Daoy (cell line): ENCODE measurements around the gene AMY1A. TPM values are rescaled to one million over a fixed set of nuclear protein-coding genes. Genes with fewer than 3 reads are reported as not detected.
"Not testable (repeated sequence)": the region's sequence is repeated elsewhere in the genome, so short reads cannot be mapped to it uniquely, and the experiment has no call there.

Source experiments
- DNase-seq: peaks from one replicate; pipeline ENCODE4 v3.0.0-alpha.2; 2015; ENCODE audit warnings: low read depth
- total RNA-seq: library from RNA; depleted of rRNA; stranded (reverse); fragments of >200 nt; shearing (Covaris generic); gene quantifications from 2 replicates; pipeline ENCODE4 v1.2.3, GENCODE V29; 2014; rRNA removed

The AMY1A gene
- total RNA-seq = not detected in 2 replicates

DNA sequence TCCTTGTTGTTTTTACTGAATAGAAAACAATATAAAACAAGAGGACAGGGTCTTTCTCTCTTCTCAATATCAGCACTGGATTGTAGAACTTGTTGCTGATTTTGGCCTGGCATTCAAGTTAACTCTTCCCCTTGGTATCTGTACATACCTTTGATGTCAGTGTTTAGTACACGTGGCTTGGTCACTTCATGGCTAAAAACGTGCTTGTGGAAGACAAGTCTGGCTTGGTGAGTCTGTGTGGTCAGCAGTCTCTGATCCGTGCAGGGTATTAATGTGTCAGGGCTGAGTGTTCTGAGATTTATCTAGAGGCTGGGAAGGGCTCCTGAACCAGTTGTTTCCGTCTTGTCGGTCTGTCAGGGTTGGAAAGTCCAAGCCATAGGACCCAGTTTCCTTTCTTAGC, at the start of gene AMY1A:
Gene AMY1A, plus strand, starts transcription at position 301 of the 400 bp plus-strand sequence. CDS start 571 bp downstream, outside the sequence.
- not testable (repeated sequence) for DNase-seq

DNA sequence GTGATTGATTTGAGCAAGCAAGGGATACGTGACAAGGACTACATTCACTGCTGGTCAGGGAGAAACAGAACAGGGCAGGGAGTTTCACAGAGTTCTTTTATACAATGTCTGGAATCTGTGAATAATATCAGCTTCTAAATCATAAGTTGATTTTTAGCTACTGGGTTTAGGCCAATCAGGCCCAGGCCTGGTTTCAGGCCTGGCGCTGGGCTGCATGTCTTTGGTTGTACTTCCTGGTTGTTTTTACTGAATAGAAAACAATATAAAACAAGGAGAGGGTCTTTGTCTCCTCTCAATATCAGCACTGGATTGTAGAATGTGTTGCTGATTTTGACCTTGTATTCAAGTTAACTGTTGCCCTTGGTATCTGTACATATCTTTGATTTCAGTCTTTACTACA, 39.2 kb upstream of the AMY1A start:
- no peak for DNase-seq

DNA sequence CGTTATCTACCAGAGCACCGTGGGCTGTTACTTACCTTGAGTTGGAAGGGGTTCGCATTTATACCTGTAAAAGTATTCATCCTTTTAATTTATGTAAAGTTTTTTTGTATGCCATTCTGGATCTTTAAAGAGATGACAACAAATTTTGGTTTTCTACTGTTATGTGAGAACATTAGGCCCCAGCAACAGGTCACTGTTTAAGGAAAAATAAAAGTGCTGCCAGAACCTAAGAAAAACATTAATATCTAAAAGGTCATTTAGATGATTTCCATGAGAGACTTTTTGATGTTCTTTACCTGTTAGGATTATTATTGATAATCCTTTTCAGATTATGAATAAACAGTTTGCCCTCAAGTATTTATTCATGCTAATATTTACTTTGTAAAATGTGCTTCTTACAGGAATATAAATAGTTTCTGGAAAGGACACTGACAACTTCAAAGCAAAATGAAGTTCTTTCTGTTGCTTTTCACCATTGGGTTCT, 38.5 kb upstream of the AMY1A start, which contains the start of gene AMY2A:
Gene AMY2A, plus strand, starts transcription at position 434 of the 484 bp plus-strand sequence. Its CDS starts 14 bp downstream, at position 448.
- not testable (repeated sequence) for DNase-seq

DNA sequence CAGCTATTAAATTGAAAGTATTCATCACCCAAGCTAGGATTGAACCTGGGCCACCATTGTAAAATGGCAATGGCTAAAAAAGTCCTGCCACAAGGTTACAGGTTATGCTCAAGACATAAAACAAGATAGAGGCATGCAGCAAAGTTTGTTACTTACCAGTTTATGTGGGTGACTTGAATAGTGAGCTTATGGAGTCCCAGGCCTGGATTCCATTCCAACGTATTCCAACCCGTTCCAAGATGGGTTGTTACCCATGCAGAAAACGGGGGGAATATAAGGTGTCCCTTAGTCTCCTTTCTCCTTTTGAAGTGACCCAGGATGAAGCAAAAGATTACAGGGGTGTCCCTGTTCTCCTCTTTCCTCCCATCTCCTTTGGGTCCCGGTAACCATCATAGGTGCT, 28.1 kb upstream of the AMY1A start:
- not testable (repeated sequence) for DNase-seq

DNA sequence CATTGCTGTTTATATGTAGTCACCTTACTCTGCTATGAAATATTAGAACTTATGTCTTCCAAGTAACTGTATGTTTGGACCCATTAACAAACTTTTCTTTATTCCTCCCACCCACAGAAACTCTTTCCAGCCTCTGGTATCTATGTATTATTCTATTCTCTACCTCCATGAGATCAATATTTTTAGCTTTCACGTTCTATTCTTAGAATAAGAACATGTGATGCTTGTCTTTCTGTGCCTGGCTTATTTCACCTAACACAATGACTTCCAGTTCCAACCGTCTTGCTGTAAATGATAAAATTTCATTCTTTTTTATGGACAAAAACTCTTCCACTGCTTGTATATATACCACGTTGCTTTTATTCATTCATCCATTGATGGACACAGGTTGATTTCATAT, 14.4 kb upstream of the AMY1A start:
- not testable (repeated sequence) for DNase-seq

DNA sequence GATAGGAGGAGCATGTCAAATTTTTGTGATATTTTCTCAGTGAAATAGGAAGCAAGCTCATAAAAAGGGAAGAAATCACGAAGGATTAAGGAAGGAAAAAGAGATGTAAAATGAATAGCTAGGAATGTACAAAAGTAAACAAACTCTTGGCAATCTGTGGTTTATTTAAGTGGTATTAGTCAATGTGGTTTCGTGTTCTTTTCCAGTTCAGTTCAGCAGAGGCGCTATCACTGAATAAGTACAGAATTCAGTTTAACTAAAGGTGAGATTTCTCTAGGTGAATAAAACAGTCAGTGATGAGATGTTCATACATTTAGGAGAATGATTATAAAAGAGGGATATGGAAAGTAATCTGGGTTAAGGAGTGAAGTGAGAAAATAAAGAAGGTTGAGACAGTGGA, 11.7 kb upstream of the AMY1A start:
- not testable (repeated sequence) for DNase-seq

DNA sequence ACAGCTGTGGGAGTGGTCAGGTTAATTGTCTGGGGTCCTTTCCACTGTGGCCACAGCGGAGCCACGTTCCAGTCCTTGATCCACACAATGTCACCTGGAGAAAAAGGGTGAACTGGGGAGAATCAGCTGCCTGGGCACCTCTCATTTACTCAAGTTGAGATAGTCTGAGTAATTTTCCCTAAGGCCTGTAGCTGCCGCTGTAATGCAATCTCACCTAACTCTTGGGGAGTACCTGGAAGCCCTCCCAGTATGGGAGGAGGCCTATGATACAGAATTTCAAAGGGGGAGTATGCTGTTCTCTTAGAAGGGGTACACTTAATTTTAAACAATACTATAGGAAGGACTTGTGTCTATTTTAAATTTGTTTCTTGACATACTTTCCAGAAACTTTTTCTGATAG, 5.3 kb upstream of the AMY1A start:
- not testable (repeated sequence) for DNase-seq

DNA sequence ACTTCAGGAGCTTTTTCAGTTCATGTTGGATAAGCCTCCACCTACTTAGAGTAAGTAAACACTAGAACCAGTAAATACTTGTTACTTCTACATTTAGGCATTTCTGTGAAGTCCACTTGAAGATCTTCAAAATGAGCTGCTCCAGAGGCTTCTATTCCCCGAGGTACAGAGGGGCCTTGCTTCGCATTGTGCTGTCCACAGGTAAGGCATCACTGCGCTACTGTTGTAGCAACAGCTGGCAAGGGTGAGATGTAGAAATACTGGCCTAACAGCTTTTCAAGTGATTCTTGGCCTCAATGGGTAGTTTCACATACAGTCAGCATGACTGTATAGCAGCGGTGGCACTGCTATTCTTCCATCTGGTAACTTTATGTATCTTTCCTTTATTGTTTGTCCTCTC, 4.7 kb upstream of the AMY1A start:
- DNase-seq = not testable (repeated sequence)

DNA sequence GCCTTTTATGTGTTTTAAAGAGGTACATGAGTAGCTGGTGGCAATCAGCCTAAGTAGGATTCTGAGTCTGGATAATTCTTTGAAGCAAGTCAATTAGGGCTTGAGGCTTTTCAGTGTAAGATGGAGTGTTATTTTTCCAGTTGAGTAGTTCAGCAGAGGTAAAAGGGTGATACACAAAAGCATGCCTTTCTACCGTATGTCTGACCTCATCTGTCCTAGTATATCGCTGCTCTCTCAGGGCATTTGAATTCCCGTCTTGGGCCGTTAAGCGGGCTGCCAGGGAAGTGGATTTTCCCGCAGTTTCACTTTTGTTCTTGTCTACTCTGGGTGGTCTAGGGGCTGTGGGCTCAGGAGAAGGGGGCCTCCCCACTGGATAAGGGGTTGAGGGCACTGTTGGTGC, 1.4 kb upstream of the AMY1A start:
- not testable (repeated sequence) for DNase-seq

DNA sequence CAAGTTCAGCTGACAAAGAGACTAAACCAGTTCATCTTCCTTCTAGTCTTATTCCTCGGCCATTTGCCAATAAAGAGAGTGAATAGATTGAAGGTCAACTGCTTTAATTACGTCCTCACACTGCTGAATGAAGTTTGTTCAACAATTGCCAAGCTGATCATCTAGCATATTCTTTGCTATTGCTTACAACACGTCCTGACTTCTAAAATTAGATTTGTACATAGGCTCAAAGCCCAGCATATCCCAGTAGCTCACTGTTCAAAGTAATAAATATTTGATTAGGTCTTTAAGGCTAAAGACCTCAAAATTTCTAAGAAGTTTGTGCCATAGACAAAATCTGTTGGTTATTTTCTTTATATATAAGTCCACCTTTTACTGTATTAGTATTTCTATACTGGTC, 20.8 kb downstream of the AMY1A start:
- not testable (repeated sequence) for DNase-seq

DNA sequence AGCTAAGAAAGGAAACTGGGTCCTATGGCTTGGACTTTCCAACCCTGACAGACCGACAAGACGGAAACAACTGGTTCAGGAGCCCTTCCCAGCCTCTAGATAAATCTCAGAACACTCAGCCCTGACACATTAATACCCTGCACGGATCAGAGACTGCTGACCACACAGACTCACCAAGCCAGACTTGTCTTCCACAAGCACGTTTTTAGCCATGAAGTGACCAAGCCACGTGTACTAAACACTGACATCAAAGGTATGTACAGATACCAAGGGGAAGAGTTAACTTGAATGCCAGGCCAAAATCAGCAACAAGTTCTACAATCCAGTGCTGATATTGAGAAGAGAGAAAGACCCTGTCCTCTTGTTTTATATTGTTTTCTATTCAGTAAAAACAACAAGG, 40.5 kb downstream of the AMY1A start, which contains the start of gene AMY1B:
Gene AMY1B, minus strand, starts transcription at position 101 of the 400 bp plus-strand sequence. CDS start 571 bp downstream, outside the sequence.
- DNase-seq = not testable (repeated sequence)

DNA sequence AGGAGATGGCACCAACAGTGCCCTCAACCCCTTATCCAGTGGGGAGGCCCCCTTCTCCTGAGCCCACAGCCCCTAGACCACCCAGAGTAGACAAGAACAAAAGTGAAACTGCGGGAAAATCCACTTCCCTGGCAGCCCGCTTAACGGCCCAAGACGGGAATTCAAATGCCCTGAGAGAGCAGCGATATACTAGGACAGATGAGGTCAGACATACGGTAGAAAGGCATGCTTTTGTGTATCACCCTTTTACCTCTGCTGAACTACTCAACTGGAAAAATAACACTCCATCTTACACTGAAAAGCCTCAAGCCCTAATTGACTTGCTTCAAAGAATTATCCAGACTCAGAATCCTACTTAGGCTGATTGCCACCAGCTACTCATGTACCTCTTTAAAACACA, 41.9 kb downstream of the AMY1A start:
- DNase-seq = not testable (repeated sequence)

DNA sequence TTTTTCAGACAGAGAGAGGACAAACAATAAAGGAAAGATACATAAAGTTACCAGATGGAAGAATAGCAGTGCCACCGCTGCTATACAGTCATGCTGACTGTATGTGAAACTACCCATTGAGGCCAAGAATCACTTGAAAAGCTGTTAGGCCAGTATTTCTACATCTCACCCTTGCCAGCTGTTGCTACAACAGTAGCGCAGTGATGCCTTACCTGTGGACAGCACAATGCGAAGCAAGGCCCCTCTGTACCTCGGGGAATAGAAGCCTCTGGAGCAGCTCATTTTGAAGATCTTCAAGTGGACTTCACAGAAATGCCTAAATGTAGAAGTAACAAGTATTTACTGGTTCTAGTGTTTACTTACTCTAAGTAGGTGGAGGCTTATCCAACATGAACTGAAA, 45.1 kb downstream of the AMY1A start:
- not testable (repeated sequence) for DNase-seq

DNA sequence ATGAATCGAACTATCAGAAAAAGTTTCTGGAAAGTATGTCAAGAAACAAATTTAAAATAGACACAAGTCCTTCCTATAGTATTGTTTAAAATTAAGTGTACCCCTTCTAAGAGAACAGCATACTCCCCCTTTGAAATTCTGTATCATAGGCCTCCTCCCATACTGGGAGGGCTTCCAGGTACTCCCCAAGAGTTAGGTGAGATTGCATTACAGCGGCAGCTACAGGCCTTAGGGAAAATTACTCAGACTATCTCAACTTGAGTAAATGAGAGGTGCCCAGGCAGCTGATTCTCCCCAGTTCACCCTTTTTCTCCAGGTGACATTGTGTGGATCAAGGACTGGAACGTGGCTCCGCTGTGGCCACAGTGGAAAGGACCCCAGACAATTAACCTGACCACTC, 45.7 kb downstream of the AMY1A start:
- not testable (repeated sequence) for DNase-seq

DNA sequence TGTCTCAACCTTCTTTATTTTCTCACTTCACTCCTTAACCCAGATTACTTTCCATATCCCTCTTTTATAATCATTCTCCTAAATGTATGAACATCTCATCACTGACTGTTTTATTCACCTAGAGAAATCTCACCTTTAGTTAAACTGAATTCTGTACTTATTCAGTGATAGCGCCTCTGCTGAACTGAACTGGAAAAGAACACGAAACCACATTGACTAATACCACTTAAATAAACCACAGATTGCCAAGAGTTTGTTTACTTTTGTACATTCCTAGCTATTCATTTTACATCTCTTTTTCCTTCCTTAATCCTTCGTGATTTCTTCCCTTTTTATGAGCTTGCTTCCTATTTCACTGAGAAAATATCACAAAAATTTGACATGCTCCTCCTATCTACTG, 52.1 kb downstream of the AMY1A start:
- DNase-seq = not testable (repeated sequence)

DNA sequence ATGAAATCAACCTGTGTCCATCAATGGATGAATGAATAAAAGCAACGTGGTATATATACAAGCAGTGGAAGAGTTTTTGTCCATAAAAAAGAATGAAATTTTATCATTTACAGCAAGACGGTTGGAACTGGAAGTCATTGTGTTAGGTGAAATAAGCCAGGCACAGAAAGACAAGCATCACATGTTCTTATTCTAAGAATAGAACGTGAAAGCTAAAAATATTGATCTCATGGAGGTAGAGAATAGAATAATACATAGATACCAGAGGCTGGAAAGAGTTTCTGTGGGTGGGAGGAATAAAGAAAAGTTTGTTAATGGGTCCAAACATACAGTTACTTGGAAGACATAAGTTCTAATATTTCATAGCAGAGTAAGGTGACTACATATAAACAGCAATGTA, 54.8 kb downstream of the AMY1A start:
- not testable (repeated sequence) for DNase-seq

Other genes with a start within 250 kb of the AMY1A start
- gene RNPC3, start 130.1 kb upstream of the AMY1A start, total RNA-seq = 4.1 and 5.9 TPM in 2 replicates
- gene AMY2B, start 84.2 kb upstream of the AMY1A start, total RNA-seq = 0.86 TPM in 1 of 2 replicates, not detected in the other
- gene AMY2A, start 38.3 kb upstream of the AMY1A start, total RNA-seq = not detected in 2 replicates
- gene AMY1B, start 40.5 kb downstream of the AMY1A start, total RNA-seq = not detected in 2 replicates
- gene AMY1C, start 94.1 kb downstream of the AMY1A start, total RNA-seq = not detected in 2 replicates